Activated T-helper 1 cell treated with Interleukin-2 at 50 U/mL for 16 hours (primary cell): ENCODE results near the gene GALR1.

Source experiments
- DNase-seq: peaks from one replicate; pipeline ENCODE4 v3.0.0-alpha.2; 2020; ENCODE audit warnings: low read depth

The GALR1 gene

DNA sequence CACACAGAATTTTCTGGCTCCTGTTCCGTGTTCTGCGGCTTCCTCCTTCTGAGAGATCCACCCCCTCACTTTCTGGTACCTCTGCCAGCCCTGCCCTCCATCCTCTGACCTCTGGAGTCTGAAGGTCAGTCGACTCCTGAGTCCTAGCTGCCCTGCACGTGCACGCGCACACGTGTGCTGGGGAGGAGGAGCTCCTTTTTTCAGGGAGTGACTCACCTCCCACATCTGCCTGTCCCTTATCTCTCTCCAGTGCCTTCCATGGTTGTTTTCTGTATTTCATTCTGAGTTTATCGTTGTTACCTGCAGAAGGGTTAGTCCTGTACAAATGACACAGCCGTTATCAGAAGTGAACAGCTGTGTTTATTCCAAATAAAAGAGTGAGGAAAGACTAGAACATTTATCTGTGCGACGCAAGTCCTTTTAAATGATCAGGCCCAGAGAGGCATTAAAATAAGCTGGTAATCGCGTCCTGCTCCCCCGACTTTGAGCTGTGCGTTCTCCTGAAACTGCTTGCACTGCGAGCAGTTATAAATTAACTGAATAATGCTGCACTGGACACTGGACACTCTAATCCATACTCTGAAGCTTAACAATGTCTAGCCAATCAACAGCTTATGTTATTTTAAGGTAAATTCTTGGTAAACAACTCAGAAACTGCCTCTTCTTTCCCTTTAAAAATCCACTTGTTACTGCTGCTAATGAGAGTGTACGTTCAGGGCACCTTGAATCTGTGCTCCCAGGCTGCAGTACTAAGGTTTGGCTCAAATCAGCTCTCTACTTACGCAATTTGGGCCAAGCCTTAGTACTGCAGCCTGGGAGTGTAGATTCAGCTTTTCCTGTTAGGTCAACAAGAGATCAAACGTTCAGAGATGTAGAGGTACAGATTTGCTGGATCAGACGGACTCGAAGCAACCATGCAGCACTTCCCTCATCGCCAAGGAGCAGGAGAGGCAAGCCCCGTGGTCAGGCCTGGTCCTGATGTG is 72.5 kb downstream of the GALR1 start:
- DNase-seq, result no peak

- DNase-seq, result no peak
Measured at GRCh38 chr18:77323640-77324299, 74.1 kb downstream of the GALR1 start.
